ENCODE measurements around the gene MACROD2.

MACROD2 gene

GRCh38 chr20:14488212-14488611 lies 492.9 kb downstream of the MACROD2 start:
- no peak for DNase-seq

- no peak for DNase-seq
These were observed 493.6 kb downstream of the MACROD2 start for GRCh38 chr20:14488756-14489479.

DNA sequence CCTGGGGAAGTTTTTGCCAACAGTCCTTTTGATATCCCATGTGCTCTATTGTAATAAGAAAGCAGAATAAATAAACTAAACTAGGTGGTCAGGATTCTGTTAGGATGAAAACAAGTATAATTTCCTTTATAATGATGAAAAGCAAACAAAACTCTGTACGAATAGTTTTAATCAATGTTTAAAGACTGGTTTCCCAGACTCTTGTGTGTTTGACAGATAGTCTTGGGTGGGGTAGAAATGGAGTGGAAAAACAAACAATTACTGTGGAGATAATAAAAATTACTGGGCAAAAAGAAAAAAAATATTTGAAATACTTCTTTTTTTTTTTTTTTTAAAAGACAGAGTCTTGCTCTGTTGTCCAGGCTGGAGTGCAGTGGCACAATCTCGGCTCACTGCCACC lies 494.2 kb downstream of the MACROD2 start:
- no peak for DNase-seq

DNA sequence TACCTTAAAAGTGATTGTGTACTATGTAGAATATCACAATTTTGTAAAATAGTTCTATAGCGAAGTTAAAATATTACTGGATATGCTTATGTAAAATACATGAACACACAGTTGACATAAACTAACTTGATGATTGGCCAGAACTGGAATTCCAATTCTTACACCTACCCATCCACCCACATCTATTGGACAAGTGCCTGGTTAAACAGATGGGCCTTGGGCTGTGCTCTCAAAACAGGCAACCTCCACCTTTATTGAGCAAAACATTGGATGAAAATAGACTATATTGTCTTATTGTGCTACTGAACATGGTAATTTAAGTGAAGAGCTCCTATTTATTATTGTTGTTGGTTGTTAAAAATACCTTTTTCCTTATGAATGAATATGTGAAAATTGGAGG lies 496.1 kb downstream of the MACROD2 start:
- DNase-seq = no peak

- no peak for DNase-seq
These were observed 498.1 kb downstream of the MACROD2 start for GRCh38 chr20:14493408-14493807.

DNA sequence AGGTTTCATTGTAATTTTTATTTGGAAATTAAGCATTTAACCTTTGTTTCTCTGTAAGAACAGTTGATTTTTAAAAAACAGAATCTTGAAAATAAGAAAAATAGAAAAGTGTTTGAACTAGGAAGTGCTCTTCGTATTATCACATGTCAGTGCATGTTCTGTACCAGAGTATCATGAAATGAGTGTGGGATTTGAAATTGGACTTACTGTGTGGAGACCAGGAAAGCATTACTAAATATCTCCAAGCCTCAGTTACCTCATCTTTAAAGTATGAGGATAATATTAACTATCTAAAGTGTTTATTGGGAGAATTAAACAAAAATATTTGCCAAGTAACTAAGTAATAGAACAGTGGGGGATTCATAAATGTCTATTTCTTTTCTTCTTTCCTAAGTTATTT lies 499.0 kb downstream of the MACROD2 start:
- no peak for DNase-seq

DNA sequence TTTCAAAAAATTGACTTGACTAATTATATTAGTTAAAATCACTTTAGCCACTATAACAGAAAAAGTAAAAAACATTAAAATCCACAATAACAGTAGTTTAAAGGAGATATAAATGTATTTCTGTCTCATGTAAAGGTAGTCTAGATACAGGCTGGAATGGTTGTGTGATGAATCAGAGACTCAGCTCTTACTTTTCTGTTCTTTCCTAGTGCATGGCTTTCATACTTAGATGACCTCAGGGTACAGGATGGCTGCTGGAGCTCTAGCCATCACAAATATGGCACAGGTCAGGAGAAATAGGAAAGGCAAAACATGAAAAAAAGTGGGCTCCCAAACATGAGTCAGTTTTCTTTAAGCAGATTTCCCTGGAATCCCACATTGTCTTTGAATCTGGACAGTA lies 499.8 kb downstream of the MACROD2 start:
- DNase-seq = no peak

DNA sequence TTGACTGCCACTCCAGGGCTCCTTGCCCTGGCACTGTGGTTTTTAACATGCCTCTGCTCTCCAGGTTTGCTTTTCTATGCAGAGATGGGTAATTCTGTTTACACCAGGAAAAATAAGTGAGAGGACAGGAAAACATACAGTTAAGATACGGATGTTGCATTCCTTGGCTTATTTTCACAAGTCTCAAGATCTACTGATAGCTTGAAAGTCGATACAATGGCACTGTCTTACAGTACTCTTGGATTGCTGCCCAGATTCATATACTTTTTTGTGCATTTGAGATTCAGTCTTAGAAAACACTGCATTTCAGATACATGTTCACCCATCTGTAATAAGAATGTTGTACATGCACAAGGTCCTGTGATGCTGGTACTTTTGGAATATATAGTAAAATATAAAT lies 501.7 kb downstream of the MACROD2 start:
- DNase-seq = no peak

GRCh38 chr20:14498772-14499171 lies 503.5 kb downstream of the MACROD2 start:
- no peak for DNase-seq

DNA sequence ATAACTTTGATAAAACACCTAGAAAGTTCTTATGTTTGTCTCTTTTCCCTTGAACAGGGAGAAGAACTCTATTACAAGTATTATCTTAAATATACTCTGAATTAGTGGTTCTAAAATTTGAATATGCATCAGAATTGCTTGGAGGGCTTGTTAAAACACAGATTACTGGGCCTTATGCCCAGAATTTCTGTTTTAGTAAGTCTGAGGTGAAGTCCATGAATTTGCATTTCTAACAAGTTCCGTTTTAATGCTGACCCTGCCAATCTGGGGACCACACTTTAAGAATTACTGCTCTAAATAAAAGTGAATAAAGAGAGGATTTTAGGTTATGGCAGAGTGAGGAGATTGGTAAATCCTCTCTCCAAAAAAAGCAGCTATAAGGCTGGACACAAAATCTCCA lies 510.2 kb downstream of the MACROD2 start:
- DNase-seq = no peak

DNA sequence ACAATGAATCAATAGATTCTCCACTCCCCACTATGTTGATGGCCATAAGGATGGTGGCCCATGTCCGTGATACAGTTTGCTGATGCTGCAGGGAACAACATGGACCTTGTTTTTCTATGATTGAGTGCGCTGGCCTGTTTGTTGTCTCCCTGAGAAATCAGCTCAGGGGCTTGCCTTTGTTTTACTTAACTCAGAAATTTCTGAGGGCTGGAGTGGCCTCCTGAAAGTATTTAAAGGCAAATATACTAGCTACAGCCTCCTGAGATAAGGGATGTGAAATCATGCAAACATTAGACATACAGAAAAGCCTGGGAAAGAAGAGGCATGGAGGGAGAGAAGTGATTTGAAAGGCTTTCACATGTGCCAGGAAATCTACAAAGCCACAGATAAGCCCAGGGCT lies 512.4 kb downstream of the MACROD2 start:
- no peak for DNase-seq

GRCh38 chr20:14510341-14510740 lies 515.0 kb downstream of the MACROD2 start:
- DNase-seq = no peak

GRCh38 chr20:14512839-14513238 lies 517.5 kb downstream of the MACROD2 start:
- no peak for DNase-seq

DNA sequence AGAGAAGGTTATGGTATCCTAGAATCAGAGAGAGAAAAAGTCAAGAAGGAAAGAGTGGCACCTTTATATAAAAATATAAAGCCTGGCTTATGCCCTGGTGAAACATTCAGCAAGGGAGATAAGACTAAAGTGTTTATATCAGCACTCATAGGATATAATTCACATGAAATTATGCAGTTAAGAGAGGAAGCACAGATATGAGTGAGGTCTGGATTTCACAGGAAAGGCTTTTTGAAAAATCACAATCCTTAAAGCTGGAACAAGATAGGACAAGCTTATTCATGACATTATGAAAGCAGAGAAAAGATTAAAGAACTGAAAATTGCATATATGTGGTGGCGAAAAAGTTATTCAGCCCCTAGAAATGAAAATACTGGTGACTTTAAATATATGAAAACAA lies 523.3 kb downstream of the MACROD2 start:
- DNase-seq = no peak

GRCh38 chr20:14521016-14521415 lies 525.7 kb downstream of the MACROD2 start:
- no peak for DNase-seq

DNA sequence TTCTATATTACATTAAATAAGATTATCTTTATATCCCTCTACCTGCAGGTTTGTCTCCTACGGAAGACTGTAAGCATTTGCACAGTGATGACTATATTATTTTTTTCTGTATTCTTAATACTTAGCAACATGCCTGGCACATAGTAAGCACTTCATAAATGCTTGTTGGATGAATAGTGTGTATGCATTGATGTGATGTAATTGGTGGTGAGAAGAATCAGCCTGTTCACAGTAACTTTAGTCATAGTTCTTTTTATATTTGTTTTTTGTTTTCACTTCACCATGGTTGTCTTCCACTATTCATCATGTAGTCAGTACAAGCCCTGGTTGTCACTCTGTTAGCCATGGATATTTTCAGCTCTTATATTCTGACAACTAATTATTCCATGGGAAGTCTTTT lies 526.1 kb downstream of the MACROD2 start:
- no peak for DNase-seq

DNA sequence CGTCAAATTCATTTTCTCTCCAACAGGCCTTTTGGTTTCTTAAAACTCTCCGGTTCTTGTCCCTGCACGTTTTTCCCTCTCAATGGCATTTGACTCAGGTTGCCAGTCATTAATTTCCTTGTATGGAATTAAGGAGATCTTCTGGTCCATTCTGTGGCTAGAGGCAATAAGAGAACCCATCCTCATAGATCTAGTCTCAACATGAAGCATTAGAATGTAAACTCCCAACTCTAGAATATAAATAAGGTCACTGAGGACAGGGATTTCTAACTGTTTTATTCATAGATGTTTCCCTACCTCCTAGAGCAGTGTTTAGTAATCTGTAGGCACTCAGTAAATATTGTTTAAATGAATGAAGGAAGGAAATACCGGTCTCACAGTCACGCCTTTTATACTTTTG lies 527.3 kb downstream of the MACROD2 start:
- DNase-seq = no peak

DNA sequence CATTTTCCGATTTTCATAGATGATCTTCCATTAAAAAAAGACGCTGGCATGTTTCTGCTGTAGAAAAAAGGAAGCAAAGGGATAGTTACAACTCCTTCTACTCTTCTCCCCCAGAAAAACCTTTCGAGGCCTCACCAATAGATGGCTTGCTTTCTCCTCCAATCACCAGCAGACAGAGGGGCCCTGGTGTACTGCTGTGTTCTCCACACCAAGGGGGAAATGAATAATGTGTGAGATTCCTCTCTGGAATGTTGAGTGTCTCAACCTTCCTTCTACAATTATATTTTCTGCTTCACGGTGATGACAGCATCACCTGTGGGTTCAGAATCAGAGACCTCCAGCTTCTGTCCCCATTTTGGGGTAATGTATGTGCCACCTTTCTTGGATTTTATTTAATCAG lies 527.8 kb downstream of the MACROD2 start:
- no peak for DNase-seq

DNA sequence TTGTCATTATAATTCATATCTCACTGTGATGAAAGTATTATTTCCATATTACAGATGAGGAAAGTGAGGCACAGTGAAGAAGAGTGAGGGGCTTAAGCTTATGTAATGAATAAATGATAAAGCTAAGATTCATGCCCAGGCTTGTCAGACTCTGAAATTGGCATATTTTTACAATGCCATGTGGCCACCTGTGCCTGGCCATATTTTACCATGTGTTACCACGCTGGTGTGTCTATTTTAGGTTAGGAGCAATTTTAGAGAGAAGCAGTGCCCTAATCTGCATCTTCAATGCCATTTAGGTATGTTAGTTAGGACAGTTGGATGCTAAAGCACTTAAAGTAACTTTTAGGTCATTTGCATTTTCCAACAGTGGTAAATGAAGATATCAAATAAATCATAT lies 530.1 kb downstream of the MACROD2 start:
- DNase-seq = no peak

- no peak for DNase-seq
These were observed 531.6 kb downstream of the MACROD2 start for GRCh38 chr20:14526891-14527290.

- no peak for DNase-seq
These were observed 536.5 kb downstream of the MACROD2 start for GRCh38 chr20:14531786-14532185.

GRCh38 chr20:14536738-14537137 lies 541.4 kb downstream of the MACROD2 start:
- DNase-seq = no peak

DNA sequence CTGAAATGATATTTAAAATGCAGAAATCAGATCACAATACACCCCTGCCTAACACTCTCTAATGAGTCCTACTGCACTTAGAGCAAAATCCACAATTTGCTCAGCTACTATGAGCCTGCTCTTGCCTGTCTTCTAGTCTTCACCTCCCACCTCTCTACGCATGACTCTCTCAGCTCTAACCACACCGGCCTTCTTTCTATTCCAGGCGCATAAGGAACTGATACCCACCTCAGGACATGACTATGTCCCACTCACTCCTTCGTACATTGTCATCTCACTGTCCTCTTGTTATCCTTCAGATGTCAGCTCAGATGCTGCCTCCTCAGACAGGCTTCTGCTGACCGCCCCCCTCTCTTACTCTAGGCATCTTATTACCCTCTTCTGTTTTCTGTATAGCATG lies 543.1 kb downstream of the MACROD2 start:
- DNase-seq = no peak

GRCh38 chr20:14543040-14543439 lies 547.7 kb downstream of the MACROD2 start:
- DNase-seq = no peak

DNA sequence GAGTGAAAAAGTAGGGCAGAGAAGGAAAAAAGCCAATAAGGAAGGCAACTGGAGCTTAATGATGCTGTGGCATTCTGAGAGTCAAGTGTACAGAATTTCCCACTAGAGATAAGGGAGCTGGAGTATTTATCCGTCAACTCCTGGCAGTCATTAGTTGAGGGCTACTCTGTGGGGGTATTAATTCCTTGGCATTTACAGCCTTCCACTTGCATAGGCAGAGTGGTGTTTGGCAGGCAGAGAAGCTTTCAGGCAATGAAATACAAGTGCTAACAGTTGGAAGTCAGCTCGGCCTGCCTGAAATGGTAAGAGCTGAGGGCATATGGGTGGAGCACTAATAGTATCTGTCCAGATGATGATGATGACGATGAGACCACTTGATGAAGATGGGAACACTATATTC lies 549.4 kb downstream of the MACROD2 start:
- DNase-seq = no peak

All from central memory CD4-positive, alpha-beta T cell (primary cell).